GM21619 (cell line): Measurements from ENCODE around the gene ZNF175.

Experiments used
- ATAC-seq: cut with Tn5 transposase; IDR thresholded peaks from one replicate; pipeline ENCODE4 v1.9.1; 2021; ENCODE audit not compliant: unreplicated experiment

Gene ZNF175

GRCh38 chr19:51570962-51571575 lies at the start of gene ZNF175:
Gene ZNF175 (plus strand): TSS chr19:51571283. CDS start chr19:51573330, 2,047 bp downstream.
- peak; percentile 82 for ATAC-seq

DNA sequence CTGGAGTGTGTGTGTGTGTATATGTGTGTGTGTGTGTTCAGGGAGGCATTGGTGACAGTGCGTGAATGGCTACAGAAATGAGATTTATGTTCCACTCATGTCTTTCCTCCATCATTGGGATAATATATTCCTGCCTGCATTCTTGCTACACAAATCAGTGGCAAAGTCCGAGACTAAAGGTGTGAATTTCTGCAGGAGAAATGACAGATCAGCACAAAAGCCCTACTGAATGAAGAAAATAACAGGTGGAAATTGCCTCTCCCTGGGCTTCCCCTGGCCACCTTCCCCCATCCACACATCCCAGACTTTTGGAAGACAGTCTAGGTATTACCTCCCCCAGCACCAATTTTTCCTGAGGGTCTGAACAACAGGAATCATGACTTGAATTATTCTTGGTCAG lies 49.7 kb upstream of the ZNF175 start:
- no peak for ATAC-seq

- no peak for ATAC-seq
Observed at GRCh38 chr19:51521781-51522180, 49.3 kb upstream of the ZNF175 start.

DNA sequence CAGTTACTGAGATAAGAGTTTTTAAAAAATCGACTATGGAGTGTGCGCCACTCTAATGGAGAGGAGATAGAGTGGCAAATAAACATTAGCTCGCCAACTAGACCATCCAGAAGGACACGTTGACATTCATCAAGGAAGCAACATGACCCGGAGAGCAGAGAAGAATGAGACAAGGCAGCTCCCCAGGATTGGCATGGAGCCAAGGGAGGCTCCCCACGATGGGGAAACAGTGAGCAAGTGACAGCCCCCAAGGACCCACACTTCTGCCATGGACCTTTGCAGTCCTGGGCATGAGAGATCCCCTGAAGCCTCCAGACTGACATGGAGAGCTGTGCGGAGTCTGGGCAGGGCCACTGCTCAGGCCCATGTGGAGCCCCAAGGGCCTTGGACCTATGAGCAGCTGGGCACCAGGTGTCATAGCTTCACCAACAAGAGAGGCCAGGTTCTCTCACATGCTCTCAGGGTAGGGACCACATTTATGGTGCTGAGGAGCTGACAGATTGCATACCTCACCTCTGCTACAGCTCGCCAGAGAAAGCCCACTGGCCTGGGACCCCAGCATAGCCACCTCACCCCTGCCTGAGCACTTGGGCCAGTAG lies 46.3 kb upstream of the ZNF175 start:
- ATAC-seq, result no peak

GRCh38 chr19:51525651-51526050 lies 45.4 kb upstream of the ZNF175 start:
- no peak for ATAC-seq

DNA sequence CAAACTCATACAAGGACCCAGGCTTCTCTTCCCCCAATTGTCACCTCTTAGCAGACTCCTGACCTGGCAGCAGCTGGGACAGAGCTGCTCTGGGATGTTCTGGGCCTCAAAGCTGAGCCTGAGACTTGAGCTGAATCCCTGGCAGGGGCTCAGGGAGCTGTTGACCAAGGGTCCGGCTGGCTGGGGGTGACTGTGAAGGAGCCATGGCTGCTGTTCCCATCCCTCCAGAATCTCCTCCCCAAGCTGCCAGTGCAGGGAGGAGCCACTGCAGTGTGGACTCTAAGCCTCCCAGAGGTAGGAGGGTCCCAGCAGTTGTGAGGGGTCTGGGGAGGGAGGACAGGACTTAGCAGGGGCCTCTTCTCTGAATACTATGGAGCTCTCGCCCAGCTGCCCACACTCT lies 41.8 kb upstream of the ZNF175 start:
- ATAC-seq, result no peak

DNA sequence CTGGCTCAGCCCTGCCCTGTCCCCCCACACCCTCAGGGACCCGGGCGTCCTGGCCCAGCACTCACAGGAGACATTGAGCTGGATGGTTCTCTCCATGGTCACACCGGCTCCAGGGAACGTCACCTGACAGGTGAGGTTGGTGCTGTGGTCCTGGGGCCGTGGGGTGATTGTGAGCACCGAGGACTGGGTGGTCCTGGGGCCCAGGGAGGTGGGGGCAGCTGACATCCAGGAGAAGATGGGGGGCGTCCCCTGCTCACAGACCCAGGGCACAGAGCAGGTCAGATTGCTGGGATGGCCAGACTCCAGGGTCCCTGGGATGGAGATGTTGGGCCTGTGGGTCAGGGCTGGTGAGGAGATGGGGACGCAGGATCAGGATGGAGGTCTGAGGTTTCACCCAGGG lies 40.5 kb upstream of the ZNF175 start:
- no peak for ATAC-seq

GRCh38 chr19:51531349-51532315 lies 39.5 kb upstream of the ZNF175 start, which contains the start of gene SIGLEC6:
Gene SIGLEC6 (minus strand): TSS chr19:51531670. CDS start chr19:51531648, 22 bp downstream.
- peak; percentile 67 for ATAC-seq

DNA sequence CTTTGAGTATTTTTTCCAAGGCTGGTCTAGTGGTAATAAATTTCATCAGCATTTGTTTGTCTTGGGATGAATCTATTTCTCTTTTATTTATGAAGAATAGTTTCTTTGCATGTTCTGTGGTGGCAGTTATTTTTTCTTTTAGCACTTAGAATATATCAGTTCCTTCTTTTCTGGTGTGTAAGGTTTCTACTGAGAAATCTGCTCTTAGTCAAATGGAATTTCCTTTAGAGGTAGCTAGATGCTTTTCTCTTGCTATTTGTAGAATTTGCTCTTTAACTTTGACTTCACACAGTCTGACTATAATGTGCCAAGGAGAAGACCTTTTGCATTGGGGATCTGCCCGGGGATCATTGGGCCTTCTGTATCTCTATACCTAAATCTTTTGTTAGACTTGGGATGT lies 35.5 kb upstream of the ZNF175 start:
- no peak for ATAC-seq

DNA sequence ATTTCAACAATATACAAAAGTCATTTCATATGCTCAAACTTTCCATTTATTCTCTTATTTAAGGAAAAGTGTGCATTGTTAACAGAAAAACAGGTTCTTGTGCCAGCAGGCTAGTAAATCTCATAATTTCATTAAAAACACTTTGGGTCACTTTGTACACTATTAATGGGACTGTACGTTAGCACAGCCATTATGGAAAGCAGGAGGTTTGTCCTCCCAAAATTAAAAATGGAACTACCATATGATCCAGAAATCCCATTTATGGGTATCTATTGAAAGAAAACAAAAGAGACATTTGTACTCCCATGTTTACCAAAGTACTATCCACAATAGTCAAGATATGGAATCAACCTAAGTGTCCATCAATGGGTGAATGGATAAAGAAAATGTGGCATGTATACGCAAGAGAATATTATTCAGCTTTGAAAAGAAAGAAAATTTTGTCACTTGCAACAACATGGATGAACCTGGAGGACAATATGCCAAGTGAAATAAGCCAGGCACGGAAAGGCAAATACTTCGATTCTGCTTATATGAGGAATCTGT lies 31.2 kb upstream of the ZNF175 start:
- ATAC-seq, result no peak

DNA sequence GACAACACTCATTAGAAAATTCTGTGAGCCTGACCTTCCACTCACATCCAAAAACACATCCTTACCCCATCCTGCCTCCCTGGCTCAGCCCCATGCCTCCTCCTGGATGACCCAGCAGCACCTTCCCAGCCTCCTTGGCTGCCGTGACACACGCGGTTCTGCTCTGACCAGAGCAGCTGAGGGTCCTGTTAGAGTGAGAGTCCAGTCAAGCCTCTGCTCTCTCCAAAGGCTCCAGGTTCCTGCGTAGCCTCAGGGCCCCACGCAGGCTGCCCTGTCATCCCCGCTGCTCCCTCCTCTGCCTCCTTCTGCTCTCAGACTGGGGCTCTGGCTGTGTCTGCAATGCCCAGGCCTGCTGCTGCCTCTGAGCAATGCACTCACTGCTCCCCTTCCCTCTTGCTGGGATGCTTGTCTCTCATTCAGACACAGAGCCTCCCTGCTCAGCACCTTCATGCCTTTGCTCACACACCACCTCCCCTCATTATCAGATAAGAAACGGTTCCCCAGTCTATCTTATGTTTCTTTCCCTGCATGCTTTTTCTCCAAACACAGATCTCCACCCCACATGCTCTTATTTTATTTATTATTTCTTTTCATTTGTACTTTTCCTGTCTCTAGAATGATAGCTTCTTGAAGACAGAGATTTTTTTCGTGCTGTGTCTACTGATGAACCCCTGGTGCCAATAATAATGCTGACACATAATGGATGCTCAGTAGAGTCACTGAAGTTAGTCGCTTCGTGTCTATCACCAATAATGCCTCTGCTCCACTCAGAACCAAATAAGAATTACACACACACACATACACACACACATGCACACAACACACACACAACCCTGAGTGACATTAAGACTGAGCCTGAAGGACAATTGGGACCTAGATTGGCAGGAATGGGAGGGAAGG lies 29.4 kb upstream of the ZNF175 start:
- no peak for ATAC-seq

DNA sequence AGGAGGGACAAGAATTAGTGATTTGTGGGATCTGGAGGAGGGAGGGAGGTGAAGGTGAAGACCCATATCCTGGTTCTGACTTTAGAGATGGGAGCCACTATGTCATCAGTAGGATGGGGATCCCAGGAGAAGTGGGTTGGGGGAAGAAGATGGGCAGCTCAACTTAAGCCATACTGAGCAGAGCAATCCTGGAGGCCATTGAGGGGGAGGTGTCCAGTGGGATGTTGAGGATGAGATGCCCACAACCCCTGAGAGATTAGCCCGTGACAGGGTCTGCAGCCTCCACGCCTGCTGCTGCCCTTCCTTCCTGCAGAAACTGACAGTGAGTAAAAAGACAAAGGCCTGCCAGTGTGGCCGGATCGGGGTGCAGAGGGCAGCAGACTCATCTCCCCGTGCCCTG lies 28.4 kb upstream of the ZNF175 start:
- no peak for ATAC-seq

GRCh38 chr19:51544038-51544437 lies 27.0 kb upstream of the ZNF175 start:
- no peak for ATAC-seq

DNA sequence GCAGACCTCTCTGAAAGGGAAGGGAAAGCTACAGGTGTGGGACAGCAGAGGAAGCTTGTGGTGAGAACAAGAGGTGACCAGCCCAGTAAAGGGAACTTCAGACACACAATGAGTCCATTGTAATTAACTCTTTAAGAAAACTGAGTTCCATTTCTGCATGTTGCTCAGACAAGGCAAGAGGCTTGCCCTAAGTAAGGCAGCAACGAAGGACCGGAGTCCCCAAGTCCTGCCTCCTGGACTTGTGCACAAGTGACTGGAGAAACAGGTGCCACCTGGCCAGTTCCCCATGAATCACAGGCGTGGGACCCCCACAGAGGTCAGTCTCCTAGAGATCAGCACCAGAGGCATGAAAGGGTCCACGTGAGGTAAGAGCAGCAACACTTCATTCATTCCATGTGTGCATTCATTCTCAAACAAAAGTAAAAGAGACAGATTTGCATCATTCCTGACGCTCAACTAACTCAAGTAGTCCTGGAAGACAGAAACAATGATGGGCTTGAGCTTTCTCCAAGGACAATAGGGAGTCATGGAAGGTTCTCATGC lies 24.9 kb upstream of the ZNF175 start:
- ATAC-seq, result no peak

DNA sequence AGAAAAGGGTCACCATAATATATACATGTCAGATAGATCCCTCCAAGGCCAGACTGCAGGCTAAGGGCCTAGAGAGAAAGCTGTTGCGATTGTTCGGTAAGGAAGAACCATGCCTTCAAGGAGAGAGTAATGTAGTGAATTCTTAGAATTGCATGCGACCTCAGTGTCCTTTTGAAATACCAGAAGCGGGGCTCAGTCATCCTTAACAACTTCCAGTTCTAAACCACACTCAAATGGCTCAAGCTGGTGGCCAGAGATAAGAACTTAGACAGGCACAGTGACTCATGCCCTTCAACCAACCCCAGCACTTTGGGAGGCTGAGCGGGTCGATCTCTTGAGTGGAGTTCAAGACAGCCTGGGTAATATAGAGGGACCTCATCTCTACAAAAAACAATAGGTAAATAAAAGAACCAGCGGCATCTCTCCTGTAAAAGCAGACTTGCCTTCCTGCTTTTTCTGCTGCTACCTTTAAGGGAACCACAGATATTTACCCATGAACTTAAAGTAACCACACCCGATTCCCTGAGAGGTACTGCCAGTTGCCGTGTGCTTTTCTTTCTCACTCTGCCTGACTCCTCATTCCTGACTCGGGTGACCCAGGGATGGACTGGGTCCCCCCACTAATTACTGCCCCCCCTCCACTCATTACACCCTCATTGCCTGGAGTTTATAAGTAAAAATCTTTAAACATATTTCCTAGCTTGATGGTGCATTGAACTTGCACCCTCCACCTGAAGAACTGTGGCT lies 24.3 kb upstream of the ZNF175 start:
- no peak for ATAC-seq

GRCh38 chr19:51547397-51548212 lies 23.5 kb upstream of the ZNF175 start:
- ATAC-seq, result no peak

DNA sequence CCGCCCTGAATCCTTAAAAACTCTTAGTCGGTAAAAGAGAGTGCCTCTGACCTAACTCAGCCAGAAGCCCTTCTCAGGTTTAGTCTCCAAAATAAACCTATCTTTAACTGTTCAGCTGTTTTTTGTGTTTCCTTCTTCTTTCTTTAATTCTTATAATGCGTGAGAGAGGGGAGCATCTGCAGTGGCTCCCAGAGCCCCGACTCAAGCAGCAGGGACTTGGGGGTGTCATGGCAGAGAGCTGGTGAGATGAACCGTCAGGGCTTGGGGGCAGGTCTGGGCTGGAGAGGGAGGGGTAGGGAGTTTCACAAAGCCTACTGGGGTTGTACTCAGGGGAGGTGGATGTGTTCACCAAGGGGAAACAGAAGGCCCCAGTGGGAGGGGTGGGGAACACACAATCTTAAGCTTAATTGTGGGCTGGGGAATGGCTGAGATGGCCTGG lies 22.9 kb upstream of the ZNF175 start:
- no peak for ATAC-seq

DNA sequence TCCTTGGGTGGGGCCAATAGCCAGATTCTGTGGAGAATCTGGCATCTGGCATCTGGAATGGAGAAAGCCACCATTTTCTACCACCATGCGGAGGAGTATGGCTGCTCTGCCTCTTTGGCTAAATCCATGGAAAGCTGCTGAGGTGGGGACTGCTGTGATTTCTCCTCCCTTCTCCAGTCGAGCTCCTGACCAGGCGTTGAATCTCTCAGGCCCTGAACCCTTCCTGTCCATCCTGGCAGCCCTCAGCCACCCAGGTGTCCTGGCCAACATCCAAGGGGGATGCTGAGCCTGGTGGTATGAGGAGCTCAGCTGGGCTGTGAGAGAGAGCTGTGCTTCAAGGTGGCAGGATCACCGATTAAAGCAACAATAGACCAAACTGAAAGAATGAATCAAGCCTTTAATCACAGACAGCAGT lies 22.2 kb upstream of the ZNF175 start:
- no peak for ATAC-seq
